H4 (cell line): ENCODE data around the gene CAPZB. TPM values are rescaled to one million over a fixed set of nuclear protein-coding genes. Genes with fewer than 3 reads are reported as not detected.
"Not testable (repeated sequence)": the region's sequence is repeated elsewhere in the genome, so short reads cannot be mapped to it uniquely, and the experiment has no call there.

Experiments
- DNase-seq: peaks from one replicate; pipeline ENCODE4 v3.0.0-alpha.2; 2015; ENCODE audit warnings: low spot score
- total RNA-seq: library from RNA; depleted of rRNA; stranded (reverse); fragments of >200 nt; shearing (Covaris generic); gene quantifications from 2 replicates; pipeline ENCODE4 v1.2.3, GENCODE V29; 2014; rRNA removed

The CAPZB gene
- 165 and 184 TPM in 2 replicates for total RNA-seq

GRCh38 chr1:19485362-19486187 is at the start of gene CAPZB:
Gene CAPZB, minus strand, starts transcription at chr1:19485539. Its CDS starts 101 bp downstream, at chr1:19485438.
- peak; percentile 75 for DNase-seq

DNA sequence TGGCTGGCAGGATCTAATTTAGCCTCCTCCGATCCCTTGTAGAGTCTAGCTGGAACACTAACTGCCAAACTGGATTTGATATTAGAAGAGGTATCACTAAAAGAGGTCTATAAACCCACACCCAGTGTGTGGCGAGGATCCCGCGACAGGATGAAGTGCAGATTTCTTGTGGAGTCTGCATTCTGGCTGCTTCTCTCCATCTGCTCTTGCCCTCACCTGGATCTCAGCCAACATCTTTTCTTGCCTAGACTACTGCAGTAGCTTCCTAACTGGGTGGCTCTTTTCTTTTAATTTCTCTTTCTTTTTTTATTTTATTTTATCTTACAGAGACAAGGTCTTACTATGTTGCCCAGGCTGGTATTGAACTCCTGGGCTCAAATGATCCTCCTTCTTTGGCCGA is 48.9 kb upstream of the CAPZB start:
- DNase-seq: no peak

GRCh38 chr1:19533626-19534025 is 48.3 kb upstream of the CAPZB start:
- DNase-seq: no peak

DNA sequence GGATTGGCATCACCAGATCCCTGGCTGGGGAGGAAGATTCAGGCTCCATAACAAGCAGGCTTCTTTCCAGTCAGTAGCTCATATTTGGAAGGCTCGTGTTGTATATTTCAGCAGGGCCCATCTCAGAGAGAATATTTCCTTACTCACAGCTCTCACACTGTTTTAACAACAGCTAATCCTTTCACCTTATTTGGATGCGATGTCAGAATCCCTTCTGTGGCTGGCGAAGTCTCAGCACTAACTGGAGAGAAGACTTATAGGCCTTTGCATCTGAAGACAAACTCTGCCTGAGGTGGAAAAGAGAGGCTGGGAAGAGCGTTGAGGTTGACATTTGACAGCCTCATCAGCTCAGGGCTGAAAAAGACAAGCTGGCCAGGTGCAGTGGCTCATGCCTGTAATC is 47.2 kb upstream of the CAPZB start:
- no peak for DNase-seq

GRCh38 chr1:19529664-19530063 is 44.3 kb upstream of the CAPZB start:
- no peak for DNase-seq

- DNase-seq: no peak
Measured at GRCh38 chr1:19528438-19528837, 43.1 kb upstream of the CAPZB start.

- DNase-seq: no peak
Measured at GRCh38 chr1:19525607-19526545, 40.5 kb upstream of the CAPZB start.

DNA sequence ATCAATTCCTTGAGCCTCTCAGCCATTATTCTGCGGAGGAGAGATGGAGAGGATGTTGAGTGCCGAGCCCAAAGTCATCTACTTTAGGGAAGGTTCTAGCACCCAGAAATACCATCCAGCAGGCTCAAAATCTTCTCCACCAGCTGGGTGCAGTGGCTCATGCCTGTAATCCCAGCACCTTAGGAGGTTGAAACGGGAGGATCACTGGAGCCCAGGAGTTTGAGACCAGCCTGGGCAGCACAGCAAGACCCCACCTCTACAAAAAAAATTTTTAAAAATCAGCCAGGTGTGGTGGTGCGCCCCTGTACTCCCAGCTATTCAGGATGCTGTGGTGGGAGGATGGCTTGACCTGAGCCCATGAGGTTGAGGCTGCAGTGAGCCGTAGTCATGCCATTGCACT is 39.5 kb upstream of the CAPZB start:
- no peak for DNase-seq

DNA sequence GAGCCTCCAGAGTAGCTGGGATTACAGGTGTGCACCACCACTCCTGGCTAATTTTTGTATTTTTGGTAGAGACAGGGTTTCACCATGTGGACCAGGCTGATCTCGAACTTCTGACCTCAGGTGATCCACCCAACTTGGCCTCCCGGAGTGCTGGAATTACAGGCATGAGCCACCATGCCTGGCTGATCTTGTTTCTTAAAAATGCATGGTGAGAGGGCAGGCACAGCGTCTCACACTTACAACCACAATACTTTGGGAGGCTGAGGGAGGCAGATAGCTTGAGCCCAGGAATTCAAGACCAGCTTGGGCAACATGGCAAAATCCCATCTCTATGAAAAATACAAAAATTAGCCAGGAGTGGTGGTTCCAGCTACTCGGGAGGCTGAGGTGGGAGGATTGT is 37.2 kb upstream of the CAPZB start:
- DNase-seq: not testable (repeated sequence)

- no peak for DNase-seq
Measured at GRCh38 chr1:19521411-19521810, 36.1 kb upstream of the CAPZB start.

DNA sequence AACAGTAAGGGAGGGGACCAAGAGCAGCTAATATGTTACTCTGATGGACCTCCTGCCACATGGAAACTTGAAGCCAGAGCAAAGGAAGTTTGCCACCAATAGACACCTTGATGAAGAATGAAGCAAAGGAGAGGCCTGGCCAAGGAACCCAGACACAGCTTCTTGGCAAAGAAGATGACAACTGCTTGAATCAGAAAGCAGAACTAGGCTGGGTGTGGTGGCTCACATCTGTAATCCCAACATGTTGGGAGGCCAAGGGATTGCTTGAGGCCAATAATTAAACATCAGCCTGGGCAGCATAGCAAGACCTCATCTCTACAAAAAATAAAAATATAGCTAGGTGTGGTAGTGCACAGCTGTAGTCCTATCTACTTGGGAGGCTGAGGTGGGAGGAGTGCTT is 31.7 kb upstream of the CAPZB start:
- no peak for DNase-seq

- no peak for DNase-seq
Measured at GRCh38 chr1:19515201-19515600, 29.9 kb upstream of the CAPZB start.

GRCh38 chr1:19514391-19514831 is 29.1 kb upstream of the CAPZB start:
- DNase-seq: no peak

DNA sequence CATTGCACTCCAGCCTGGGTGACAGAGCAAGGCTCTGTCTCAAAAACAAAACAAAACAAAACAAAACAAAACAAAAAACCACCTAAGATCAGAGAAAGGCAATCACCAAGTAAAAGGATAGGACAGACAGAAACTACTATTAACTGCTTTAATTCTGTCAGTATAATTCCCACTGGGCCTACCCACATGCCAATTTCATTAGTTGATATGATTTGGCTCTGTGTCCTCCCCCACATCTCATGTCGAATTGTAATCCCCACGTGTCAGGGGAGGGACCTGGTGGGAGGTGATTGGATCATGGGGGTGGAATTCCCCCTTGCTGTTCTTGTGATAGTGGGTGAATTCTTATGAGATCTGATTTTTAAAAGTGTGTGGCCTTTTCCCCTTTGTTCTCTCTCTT is 27.2 kb upstream of the CAPZB start:
- DNase-seq: no peak

GRCh38 chr1:19511116-19511515 is 25.8 kb upstream of the CAPZB start:
- DNase-seq: no peak

GRCh38 chr1:19509647-19510046 is 24.3 kb upstream of the CAPZB start:
- DNase-seq: not testable (repeated sequence)

GRCh38 chr1:19507516-19507915 is 22.2 kb upstream of the CAPZB start:
- DNase-seq: no peak

DNA sequence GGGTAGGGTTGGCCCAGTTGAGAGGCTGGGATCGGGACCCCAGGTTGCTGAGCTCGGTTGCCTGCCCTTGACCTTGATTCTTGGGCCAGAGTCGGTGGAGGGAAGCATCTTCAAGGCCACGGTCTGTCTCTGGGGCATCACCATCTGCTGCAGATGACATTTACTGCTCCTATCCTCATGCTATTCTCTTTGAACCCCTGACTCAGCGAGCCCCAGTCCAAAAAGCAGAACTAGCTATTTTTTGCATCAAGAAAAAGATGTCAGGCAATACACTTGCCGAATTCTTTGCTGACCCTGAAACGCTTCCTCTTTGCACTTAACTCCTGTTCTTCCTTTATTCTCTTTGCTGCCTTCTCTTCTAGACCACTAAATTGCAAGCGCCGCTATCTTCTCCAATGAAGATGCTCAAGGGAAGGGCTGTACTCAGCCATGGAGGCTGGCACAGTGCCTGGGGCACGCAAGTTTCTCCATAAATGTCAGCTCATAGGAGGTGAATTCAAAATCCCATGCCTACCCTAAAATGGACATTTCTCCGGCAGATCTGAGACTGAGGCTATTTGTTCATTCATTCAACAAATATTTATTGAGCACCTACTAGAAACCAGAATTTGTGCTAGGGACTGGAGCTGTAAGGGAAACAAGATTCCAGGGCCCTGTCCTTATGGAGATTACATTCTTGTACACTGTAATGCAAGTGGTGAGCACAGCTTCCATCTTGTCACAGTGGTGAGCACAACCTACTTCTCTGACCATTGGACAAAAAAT is 20.5 kb upstream of the CAPZB start:
- DNase-seq: no peak

GRCh38 chr1:19504796-19505692 is 19.7 kb upstream of the CAPZB start:
- peak; percentile 94 for DNase-seq

GRCh38 chr1:19502284-19502683 is 16.9 kb upstream of the CAPZB start:
- not testable (repeated sequence) for DNase-seq

GRCh38 chr1:19499887-19500286 is 14.5 kb upstream of the CAPZB start:
- DNase-seq: not testable (repeated sequence)
